NCI-H2227 treated with DMSO at 0.1 percent for 48 hours (cell line): Measurements from ENCODE around the gene SCN4A.
"Not testable (repeated sequence)": the region's sequence is repeated elsewhere in the genome, so short reads cannot be mapped to it uniquely, and the experiment has no call there.

ENCODE experiments used
- DNase-seq: peaks from one replicate; lab custom pipeline; 2025; lab: John Stamatoyannopoulos, UW

Gene SCN4A

GRCh38 chr17:63984651-63985386, 12.1 kb upstream of the SCN4A start:
- no peak for DNase-seq

DNA sequence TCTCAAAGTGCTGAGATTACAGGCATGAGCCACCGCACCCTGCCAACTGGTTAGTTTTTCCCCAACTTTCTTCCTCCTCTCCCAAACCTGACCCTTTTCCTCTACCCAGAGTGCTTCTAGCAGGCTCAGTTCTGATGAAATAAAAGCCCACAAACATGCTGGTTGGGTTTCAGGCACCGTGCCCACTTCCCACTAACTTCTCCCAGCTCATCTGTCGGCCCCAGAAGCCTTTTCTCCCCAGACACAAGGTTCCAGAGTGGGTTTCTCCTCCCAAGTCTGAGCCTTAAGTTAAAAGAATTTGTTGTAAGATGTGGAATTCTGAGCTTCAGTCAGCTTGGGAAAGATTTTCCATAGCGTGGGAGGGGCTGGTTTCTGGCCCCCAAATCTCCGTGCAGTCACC, 11.5 kb upstream of the SCN4A start:
- no peak for DNase-seq

GRCh38 chr17:63983320-63983719, 10.6 kb upstream of the SCN4A start:
- no peak for DNase-seq

- not testable (repeated sequence) for DNase-seq
Measured at GRCh38 chr17:63982641-63983040, 9.9 kb upstream of the SCN4A start.

- no peak for DNase-seq
Measured at GRCh38 chr17:63978272-63979200, 5.8 kb upstream of the SCN4A start.

- DNase-seq = no peak
Measured at GRCh38 chr17:63976702-63977101, 4.0 kb upstream of the SCN4A start.

DNA sequence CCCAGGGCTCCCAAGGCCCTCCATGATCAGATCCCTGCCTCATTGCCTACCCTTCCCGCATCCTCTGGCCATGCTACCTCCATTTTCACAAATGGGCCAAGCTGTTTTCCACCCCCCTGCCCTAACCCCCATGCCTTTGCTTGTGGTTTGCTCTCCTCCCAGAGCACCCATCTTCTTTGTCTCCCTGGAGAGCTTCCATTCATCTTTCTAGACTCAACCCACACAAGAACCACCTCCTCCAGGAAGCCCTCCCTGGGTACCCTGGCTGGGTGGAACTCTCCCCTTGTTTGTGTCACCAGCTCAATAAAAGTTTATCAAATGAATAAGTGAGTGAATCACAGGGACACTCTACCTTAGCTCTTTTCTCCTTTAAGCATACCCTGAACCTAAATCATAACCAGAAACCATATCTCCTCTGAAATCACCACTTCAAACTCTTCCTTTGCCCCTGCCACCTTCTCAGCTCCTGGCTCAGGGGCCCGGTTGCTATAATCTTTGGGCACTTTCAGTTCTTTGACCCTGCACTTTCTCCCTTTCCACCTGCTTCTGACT, 2.9 kb upstream of the SCN4A start:
- DNase-seq = no peak

DNA sequence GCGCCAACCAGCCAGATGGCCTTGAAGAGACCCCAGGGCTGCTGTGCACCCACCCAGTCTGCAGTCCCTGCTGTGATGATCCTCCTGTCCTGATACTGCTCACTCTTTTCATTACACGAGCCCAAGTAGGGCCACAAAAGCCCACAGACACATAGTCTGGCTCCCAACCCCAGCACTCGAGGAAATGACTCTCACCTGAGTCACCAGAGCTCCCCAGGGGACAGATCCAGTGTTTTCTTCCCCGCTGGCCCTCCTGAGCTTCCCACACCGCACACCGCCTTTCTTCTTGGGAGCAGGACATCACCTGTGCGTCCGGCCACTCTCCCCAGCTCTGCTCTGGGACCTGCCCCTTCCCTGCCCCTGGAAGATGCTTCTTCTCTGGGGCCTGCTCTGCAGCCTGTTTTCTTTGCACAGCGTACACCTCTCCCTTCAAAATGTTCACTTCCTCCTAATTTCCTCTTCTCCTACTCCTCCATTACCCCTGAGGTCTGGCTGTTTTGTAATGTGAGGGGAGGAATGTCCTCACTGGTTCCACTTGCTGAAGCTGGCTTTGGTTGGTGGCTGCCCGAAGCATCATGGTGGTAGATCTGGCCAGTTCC, 2.0 kb upstream of the SCN4A start:
- no peak for DNase-seq

DNA sequence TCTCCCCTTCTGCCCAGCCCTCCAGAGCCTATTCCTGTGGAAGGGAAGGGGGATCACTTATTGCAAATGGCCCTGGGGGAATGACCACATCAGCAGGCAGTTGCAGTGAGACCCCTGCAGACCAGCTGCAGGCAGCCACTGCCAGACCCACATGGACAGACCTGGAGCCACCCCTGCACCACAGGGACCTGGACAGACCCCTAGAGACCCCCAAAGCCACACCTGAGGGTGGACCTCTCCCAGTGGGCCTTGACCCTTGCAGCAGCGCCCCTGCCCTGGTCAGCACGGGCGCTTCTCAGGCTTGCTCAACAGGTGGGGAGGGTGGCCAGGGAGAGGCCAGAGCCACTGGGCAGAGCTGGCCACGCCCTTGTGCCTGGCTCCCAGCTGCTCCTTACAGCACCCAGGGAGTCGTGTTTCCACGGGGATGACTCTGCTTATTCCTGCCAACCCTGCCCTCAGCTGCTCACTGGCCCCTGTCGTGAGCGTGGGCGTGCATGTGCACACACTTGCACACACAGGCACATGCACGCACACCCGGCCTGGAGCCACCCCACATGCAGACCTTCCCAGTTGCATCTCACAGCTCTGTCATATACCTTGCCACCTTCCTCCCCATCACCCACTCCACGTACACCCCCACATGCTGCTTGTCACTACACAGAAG, 1.3 kb upstream of the SCN4A start:
- no peak for DNase-seq

DNA sequence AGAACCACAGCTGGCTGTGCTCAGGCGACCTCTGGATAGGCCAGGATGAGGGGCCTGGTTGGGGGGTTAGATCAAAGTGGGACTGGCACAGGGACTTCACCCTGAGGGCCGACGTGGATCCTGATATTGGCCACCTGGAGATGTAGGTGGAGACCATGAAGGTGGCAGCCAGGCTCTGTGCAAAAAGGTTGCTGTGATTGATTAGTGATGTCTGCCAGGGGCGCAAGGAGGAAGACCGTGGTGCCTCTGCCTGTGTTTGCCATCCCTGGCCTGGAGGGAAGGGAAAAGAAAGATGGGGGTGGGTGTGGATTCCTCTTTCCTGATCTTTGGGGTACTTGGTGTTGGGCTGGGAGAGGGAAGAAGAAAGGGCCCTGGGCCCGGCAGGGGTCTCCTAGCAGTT, 529 bp upstream of the SCN4A start:
- DNase-seq = no peak

GRCh38 chr17:63969278-63969677, 3.4 kb downstream of the SCN4A start:
- DNase-seq = no peak

GRCh38 chr17:63967953-63968352, 4.8 kb downstream of the SCN4A start:
- DNase-seq = no peak

DNA sequence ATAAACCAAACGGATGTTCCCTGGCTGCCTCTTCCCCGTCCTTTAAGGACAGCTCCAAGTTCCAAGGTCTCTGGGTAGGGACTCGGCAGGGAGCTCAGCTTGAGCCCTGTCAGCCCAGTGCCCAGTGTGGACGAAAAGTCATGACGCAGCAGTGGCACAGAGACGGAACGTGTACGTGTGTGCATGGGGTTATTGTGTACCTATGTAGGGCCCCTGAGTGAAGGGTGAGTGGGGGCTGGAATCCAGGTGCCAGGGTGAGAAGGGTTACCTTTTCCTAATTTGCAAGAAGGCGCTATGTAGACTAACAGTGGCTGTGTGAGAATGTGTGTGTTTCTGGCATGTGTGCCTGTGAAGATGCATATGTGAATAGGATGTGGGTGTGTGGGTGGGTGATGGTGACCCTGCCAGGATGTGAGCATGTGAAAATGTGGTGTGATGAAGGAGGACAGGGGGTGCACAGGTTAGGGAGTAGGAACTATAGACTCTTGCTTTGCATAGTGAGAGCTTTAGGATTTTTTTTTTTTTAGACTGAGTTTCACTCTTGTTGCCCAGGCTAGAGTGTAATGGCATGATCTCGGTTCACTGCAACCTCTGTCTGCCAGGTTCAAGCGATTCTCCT, 6.0 kb downstream of the SCN4A start:
- no peak for DNase-seq

- DNase-seq = no peak
Measured at GRCh38 chr17:63963123-63963522, 9.6 kb downstream of the SCN4A start.

DNA sequence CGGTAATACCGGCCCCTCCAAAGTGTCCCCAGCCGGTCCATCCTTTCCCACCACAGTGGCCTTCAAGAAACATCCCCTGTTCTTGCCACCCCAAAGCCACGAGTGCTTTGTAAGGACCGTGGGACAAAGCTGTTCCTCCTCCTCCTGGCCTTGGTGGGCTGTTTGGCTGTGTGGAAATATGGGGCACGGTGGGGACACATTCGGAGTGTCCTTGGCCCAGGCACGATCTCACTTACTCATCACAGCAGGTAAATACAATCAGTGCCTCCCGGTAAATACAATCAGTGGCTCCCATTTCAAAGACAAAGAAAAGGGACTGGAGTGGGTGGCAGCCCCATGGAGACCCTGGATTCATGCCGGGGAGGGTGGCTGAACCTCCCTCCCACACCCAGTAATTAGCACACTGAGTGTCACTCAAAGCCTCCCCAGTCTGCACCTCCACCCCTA, 10.4 kb downstream of the SCN4A start:
- DNase-seq = no peak

- no peak for DNase-seq
Measured at GRCh38 chr17:63961355-63962212, 11.1 kb downstream of the SCN4A start.

DNA sequence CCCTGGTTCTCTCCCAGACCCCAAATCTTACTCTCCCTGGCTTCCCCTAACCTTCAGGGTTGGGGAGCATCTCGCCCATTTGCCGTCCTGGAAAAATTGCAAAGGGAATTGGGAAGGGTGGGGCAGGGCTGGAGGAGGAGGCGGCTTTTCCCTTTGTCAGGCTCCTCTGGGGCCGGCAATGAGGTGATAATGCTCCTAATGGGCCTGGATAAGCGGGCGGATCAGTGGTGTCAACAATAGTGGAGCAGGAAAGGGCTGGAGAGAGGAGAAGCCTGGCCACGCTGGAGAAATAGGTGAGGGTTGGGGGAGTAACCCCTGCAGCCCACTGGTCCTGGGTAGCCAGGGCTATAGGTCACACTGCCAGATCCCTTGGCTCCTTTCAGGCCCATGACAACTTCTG, 12.3 kb downstream of the SCN4A start:
- DNase-seq = no peak

DNA sequence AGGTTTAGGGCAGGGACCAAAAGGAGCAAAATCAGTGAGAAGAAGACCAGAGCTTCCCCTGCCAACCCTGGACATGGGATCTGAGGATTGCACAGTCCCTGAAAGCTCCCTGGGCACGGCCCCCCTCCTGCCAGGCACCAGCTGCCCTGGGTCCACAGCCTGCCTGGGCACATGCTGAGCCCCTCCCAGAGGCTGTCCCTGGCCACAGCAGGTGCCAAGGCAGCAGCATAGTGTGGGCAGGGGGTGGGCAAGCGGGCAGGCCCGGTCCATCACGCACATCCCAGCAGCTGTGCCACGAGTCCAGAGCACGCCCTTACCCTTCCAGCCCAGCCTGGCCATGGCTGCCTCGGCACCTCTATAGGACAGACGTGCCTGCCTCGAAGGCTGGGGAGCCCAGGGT, 12.7 kb downstream of the SCN4A start:
- DNase-seq = no peak

DNA sequence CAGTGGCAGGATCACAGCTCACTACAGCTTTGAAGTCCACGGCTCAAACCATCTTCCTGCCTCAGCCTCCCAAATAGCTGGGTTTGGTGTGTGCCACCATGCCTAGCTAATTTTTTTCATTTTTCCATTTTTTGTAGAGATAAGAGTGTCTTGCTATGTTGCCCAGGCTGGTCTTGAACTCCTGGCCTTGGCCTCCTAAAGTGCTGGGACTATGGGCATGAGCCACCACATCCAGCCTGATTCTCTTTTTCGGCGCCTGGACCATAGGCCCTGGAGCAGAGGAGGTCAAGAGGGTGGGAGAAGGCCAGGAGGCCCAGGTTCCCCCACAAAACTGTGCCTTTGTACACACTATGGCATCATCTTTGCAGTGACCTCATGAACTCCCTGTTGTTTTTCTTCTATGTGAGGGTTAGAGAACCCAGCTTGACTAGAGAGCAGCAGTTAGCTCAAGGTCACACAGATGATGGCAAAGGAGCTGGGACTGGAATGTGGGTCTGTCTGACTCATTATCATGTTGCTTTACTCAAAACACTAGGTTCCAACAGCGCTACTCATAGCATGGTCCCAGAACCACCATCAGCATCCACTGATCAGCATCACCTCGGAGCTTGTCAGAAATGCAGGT, 16.3 kb downstream of the SCN4A start:
- DNase-seq = no peak

- DNase-seq = no peak
Measured at GRCh38 chr17:63955791-63956190, 16.9 kb downstream of the SCN4A start.
